Measurements from ENCODE around the gene SLC37A4.

The SLC37A4 gene

DNA sequence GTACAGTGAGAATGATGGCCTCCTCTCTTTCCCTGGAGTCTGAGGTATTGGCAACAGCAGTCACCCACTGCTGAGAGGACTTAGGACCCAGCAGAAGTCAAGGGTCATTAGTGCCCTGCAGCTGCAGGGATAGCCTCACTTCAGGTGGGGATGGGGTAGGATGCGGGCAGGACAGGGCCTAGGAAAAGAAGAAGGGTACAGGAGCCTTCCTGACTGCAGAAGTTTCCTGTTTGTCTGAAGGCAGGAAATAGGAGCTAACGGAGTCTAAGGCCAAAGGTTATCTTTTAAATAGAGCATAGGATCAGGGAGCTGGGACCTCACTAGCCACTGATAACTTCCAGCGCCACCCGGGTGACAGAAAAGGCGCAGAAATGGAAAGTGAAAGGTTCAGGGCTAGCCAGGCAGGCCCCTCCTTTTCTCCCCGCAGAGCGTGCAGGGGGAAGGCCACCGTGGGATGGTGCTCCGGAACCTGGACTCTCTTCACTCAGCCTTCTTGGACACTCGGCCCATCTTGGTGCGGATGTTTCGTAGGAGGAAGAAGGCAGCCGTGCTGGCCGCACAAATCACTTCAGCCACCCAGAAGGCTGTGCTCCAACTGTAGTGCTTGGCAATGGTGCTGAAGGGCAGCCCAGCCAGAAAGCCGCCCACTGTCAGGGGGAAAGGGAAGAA lies 6.1 kb downstream of the SLC37A4 start:
- Histone ChIP-seq H3K23ac (ENCODE audit: low read depth, low read length, poor library complexity) (no peak overlapping the region), H3K36me3 (replicated peaks in 1 of 2; ENCODE audit: control insufficient read depth in 2 of 2, insufficient read depth in 2 of 2, low read length in 2 of 2) (peaks cover 60 to 92% of the 10 kb centered on the region in 2 donors), H2BK120ac (ENCODE audit: low read depth, low read length) (no peak overlapping the region), H3K27ac (replicated peaks; ENCODE audit: low read length) (no peak overlapping the region), H2AK5ac (ENCODE audit: low read depth, low read length) (no peak overlapping the region), H3K4me2 (ENCODE audit: insufficient read depth, low read length, poor library complexity, severe bottlenecking) (no peak overlapping the region), H3K4ac (ENCODE audit: low read length) (no peak overlapping the region), H3K27me3 (ENCODE audit: control insufficient read depth in 3 of 3, insufficient read depth in 3 of 3, low read depth in 1 of 3, low read length in 3 of 3) (no peaks in the 10 kb centered on the region), H3K9ac (ENCODE audit: low read depth, low read length, poor library complexity) (no peak overlapping the region), H2BK5ac (ENCODE audit: low read length) (no peak overlapping the region), H2BK15ac (ENCODE audit: low read length) (no peak overlapping the region), H2BK12ac (ENCODE audit: low read length) (no peak overlapping the region), H3K4me3 (ENCODE audit: low read length in 2 of 2) (no peak overlapping the region), H3K4me1 (ENCODE audit: control insufficient read depth in 2 of 2, insufficient read depth in 1 of 2, low read depth in 1 of 2, low read length in 2 of 2) (peaks cover 5 to 12% of the 10 kb centered on the region in 2 donors), H4K8ac (ENCODE audit: low read depth, low read length) (no peak overlapping the region), H3K79me1 (ENCODE audit: low read depth, low read length) (peaks cover 11% of the 10 kb centered on the region), H2AFZ (ENCODE audit: low read length) (no peak overlapping the region), H4K91ac (ENCODE audit: low read depth, low read length, poor library complexity) (no peak overlapping the region), H3K9me3 (replicated peaks in 1 of 2; ENCODE audit: control insufficient read depth in 2 of 2, insufficient read depth in 1 of 2, low read depth in 1 of 2, low read length in 2 of 2) (peaks cover 0 to 2% of the 10 kb centered on the region in 2 donors), H3K14ac (ENCODE audit: low read length) (no peak overlapping the region), H3K18ac (ENCODE audit: low read length) (no peak overlapping the region)
- DNase-seq (ENCODE audit: low spot score), result no peak
- whole genome bisulfite sequencing, 2 donors (ENCODE audit: extremely low coverage in 2 of 2, insufficient read length in 2 of 2, insufficient replicate concordance in 1 of 2), result no CpG with 5 or more reads among the region's 15 CpGs

DNA sequence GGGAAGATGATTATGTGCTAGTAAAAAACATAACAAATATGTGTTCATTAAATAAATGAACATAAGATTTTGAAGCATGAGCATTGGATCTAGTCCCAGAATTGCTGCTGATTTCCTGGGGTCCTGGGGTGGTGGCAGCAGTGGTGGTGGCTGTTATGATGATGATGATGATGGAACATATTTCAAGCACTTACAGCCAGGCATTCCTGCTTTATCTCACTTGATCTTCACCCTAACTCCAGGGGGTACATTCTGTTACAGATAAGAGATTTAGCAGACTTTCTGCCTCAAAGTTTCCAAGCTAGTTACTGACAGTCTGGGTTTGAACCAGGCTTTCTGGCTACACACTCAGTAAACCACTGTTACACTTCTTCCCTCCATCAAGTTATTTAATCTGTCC lies 6.9 kb downstream of the SLC37A4 start:
- H3K4ac ChIP-seq (ENCODE audit: low read length), result no peak overlapping the region
- H2BK120ac ChIP-seq (ENCODE audit: low read depth, low read length), result no peak overlapping the region
- no peak overlapping the region for H4K8ac ChIP-seq (ENCODE audit: low read depth, low read length)
- no peak for DNase-seq (ENCODE audit: low spot score)
- H3K18ac ChIP-seq (ENCODE audit: low read length), result no peak overlapping the region
- H3K36me3 ChIP-seq (replicated peaks in 1 of 2; ENCODE audit: control insufficient read depth in 2 of 2, insufficient read depth in 2 of 2, low read length in 2 of 2), result peaks cover 57 to 88% of the 10 kb centered on the region in 2 donors
- H3K79me1 ChIP-seq (ENCODE audit: low read depth, low read length), result peaks cover 13% of the 10 kb centered on the region
- H4K91ac ChIP-seq (ENCODE audit: low read depth, low read length, poor library complexity), result no peak overlapping the region
- H3K27ac ChIP-seq (replicated peaks; ENCODE audit: low read length), result no peak overlapping the region
- H2BK15ac ChIP-seq (ENCODE audit: low read length), result no peak overlapping the region
- H3K23ac ChIP-seq (ENCODE audit: low read depth, low read length, poor library complexity), result no peak overlapping the region
- peaks cover 0 to 4% of the 10 kb centered on the region in 2 donors for H3K4me1 ChIP-seq (ENCODE audit: control insufficient read depth in 2 of 2, insufficient read depth in 1 of 2, low read depth in 1 of 2, low read length in 2 of 2)
- no peak overlapping the region for H3K9ac ChIP-seq (ENCODE audit: low read depth, low read length, poor library complexity)
- H2BK5ac ChIP-seq (ENCODE audit: low read length), result no peak overlapping the region
- H3K9me3 ChIP-seq (replicated peaks in 1 of 2; ENCODE audit: control insufficient read depth in 2 of 2, insufficient read depth in 1 of 2, low read depth in 1 of 2, low read length in 2 of 2), result peaks cover 0 to 2% of the 10 kb centered on the region in 2 donors
- H2AK5ac ChIP-seq (ENCODE audit: low read depth, low read length), result no peak overlapping the region
- H3K27me3 ChIP-seq (ENCODE audit: control insufficient read depth in 3 of 3, insufficient read depth in 3 of 3, low read depth in 1 of 3, low read length in 3 of 3), result no peaks in the 10 kb centered on the region
- H2AFZ ChIP-seq (ENCODE audit: low read length), result no peak overlapping the region
- H3K4me3 ChIP-seq (ENCODE audit: low read length in 2 of 2), result no peak overlapping the region
- H3K4me2 ChIP-seq (ENCODE audit: insufficient read depth, low read length, poor library complexity, severe bottlenecking), result no peak overlapping the region
- no peak overlapping the region for H3K14ac ChIP-seq (ENCODE audit: low read length)
- no peak overlapping the region for H2BK12ac ChIP-seq (ENCODE audit: low read length)

- no peak overlapping the region for H3K27ac ChIP-seq (replicated peaks; ENCODE audit: low read length)
- no CpG with 5 or more reads among the region's 5 CpGs for WGBS, 2 donors (ENCODE audit: extremely low coverage in 2 of 2, insufficient read length in 2 of 2, insufficient replicate concordance in 1 of 2)
Measured at GRCh38 chr11:119021631-119022030, 9.0 kb downstream of the SLC37A4 start.

DNA sequence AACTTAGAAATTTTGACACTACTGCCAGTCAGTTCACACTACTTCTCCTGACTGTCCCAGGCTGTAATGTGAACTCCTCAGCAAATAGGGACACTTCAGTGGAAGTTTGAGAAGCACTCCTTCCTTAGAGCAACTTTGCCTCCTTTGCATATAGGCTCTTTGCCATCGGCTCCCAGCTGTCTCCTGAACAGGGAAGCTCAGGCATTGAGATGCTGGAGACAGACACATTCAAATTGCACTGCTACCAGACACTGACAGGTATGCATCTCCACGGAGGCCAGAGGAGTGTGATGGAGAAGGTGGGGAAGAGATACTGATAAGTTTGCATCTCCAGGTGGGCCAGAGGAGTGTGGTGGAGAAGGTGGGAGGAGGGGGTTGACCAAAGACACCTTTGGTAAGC lies 10.7 kb downstream of the SLC37A4 start:
- Histone ChIP-seq H3K27me3 (ENCODE audit: control insufficient read depth in 3 of 3, insufficient read depth in 3 of 3, low read depth in 1 of 3, low read length in 3 of 3) (no peaks in the 10 kb centered on the region), H3K4me1 (ENCODE audit: control insufficient read depth in 2 of 2, insufficient read depth in 1 of 2, low read depth in 1 of 2, low read length in 2 of 2) (peaks cover 5 to 8% of the 10 kb centered on the region in 2 donors), H2BK15ac (ENCODE audit: low read length) (no peak overlapping the region), H2BK5ac (ENCODE audit: low read length) (no peak overlapping the region), H2AK5ac (ENCODE audit: low read depth, low read length) (no peak overlapping the region), H2BK12ac (ENCODE audit: low read length) (no peak overlapping the region), H4K91ac (ENCODE audit: low read depth, low read length, poor library complexity) (no peak overlapping the region), H3K36me3 (replicated peaks in 1 of 2; ENCODE audit: control insufficient read depth in 2 of 2, insufficient read depth in 2 of 2, low read length in 2 of 2) (peaks cover 38 to 79% of the 10 kb centered on the region in 2 donors), H3K9me3 (replicated peaks in 1 of 2; ENCODE audit: control insufficient read depth in 2 of 2, insufficient read depth in 1 of 2, low read depth in 1 of 2, low read length in 2 of 2) (peaks cover 0 to 2% of the 10 kb centered on the region in 2 donors), H2AFZ (ENCODE audit: low read length) (no peak overlapping the region), H3K79me1 (ENCODE audit: low read depth, low read length) (peaks cover 7% of the 10 kb centered on the region), H3K4me3 (ENCODE audit: low read length in 2 of 2) (peak overlapping the region in 1 of 2 donors; percentile 80), H4K8ac (ENCODE audit: low read depth, low read length) (no peak overlapping the region), H3K18ac (ENCODE audit: low read length) (no peak overlapping the region), H3K27ac (replicated peaks; ENCODE audit: low read length) (no peak overlapping the region), H3K14ac (ENCODE audit: low read length) (no peak overlapping the region), H3K4me2 (ENCODE audit: insufficient read depth, low read length, poor library complexity, severe bottlenecking) (no peak overlapping the region), H2BK120ac (ENCODE audit: low read depth, low read length) (no peak overlapping the region), H3K4ac (ENCODE audit: low read length) (no peak overlapping the region), H3K23ac (ENCODE audit: low read depth, low read length, poor library complexity) (peak overlapping the region; percentile 22), H3K9ac (ENCODE audit: low read depth, low read length, poor library complexity) (no peak overlapping the region)
- WGBS, 2 donors (ENCODE audit: extremely low coverage in 2 of 2, insufficient read length in 2 of 2, insufficient replicate concordance in 1 of 2), result no CpG with 5 or more reads among the region's 2 CpGs
- no peak for DNase-seq (ENCODE audit: low spot score)

More at GRCh38 chr11:119021631-119022030, 9.0 kb downstream of the SLC37A4 start:
- Histone ChIP-seq H2BK5ac (ENCODE audit: low read length) (no peak overlapping the region), H3K4me3 (ENCODE audit: low read length in 2 of 2) (no peak overlapping the region), H2BK120ac (ENCODE audit: low read depth, low read length) (no peak overlapping the region), H3K79me1 (ENCODE audit: low read depth, low read length) (peaks cover 12% of the 10 kb centered on the region), H3K36me3 (replicated peaks in 1 of 2; ENCODE audit: control insufficient read depth in 2 of 2, insufficient read depth in 2 of 2, low read length in 2 of 2) (peaks cover 42 to 79% of the 10 kb centered on the region in 2 donors), H2AK5ac (ENCODE audit: low read depth, low read length) (no peak overlapping the region), H3K27me3 (ENCODE audit: control insufficient read depth in 3 of 3, insufficient read depth in 3 of 3, low read depth in 1 of 3, low read length in 3 of 3) (no peaks in the 10 kb centered on the region), H3K18ac (ENCODE audit: low read length) (no peak overlapping the region), H2BK15ac (ENCODE audit: low read length) (no peak overlapping the region), H3K4me2 (ENCODE audit: insufficient read depth, low read length, poor library complexity, severe bottlenecking) (no peak overlapping the region), H4K8ac (ENCODE audit: low read depth, low read length) (no peak overlapping the region), H2AFZ (ENCODE audit: low read length) (no peak overlapping the region), H3K4ac (ENCODE audit: low read length) (no peak overlapping the region), H3K14ac (ENCODE audit: low read length) (no peak overlapping the region), H3K9ac (ENCODE audit: low read depth, low read length, poor library complexity) (no peak overlapping the region), H4K91ac (ENCODE audit: low read depth, low read length, poor library complexity) (no peak overlapping the region), H3K4me1 (ENCODE audit: control insufficient read depth in 2 of 2, insufficient read depth in 1 of 2, low read depth in 1 of 2, low read length in 2 of 2) (peaks cover 5 to 7% of the 10 kb centered on the region in 2 donors), H3K23ac (ENCODE audit: low read depth, low read length, poor library complexity) (no peak overlapping the region), H3K9me3 (replicated peaks in 1 of 2; ENCODE audit: control insufficient read depth in 2 of 2, insufficient read depth in 1 of 2, low read depth in 1 of 2, low read length in 2 of 2) (peaks cover 0 to 2% of the 10 kb centered on the region in 2 donors), H2BK12ac (ENCODE audit: low read length) (no peak overlapping the region)
- no peak for DNase-seq (ENCODE audit: low spot score)
